ENCODE measurements around the gene RSPH9.

The RSPH9 gene

DNA sequence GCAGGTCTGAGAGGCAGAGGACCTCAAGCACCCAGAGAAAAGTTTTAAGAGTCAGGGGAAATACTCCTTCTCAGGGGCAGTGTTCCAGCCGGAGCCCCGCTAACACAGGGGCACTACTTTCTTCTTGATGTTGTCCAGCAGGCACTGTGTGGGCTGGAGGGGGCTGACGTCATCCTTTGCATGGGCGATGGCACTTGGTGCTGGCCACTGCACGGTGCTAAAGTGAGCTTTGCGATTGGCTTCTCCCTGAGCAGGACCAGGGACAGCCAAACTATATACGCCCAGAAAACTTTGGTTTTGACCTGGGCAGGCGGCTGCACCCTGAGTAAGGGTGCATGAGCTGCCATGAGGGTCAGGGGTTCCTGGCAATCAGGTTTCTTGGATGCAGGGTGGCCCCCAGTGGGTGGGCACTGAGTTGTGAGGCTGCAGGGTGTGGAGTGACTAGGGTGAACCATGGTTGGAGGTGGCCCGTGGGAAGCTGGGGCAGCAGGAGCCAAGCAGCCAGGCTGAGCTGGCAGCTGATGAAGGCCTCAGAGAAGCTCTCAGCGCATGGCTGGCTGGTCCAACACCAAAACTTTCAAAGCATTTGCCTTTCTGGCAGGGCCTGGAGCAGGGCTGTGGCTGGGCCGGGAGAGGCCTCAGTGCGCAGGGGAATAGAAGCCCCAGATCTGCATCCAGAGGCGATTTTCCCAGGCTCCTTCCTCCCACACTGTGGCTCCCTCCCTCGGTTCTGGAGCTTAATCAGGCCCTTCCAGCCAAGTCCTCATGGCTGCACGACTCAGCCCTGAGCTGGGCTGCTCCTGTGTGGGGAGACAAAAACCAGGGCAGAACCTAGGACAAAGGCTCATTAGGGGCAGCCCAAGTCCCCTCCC, 24.4 kb downstream of the RSPH9 start:
- DNase-seq = no peak

- no peak for DNase-seq
Observed at GRCh38 chr6:43669922-43670622, 25.2 kb downstream of the RSPH9 start.

GRCh38 chr6:43670623-43670986, 25.8 kb downstream of the RSPH9 start:
- no peak for DNase-seq

DNA sequence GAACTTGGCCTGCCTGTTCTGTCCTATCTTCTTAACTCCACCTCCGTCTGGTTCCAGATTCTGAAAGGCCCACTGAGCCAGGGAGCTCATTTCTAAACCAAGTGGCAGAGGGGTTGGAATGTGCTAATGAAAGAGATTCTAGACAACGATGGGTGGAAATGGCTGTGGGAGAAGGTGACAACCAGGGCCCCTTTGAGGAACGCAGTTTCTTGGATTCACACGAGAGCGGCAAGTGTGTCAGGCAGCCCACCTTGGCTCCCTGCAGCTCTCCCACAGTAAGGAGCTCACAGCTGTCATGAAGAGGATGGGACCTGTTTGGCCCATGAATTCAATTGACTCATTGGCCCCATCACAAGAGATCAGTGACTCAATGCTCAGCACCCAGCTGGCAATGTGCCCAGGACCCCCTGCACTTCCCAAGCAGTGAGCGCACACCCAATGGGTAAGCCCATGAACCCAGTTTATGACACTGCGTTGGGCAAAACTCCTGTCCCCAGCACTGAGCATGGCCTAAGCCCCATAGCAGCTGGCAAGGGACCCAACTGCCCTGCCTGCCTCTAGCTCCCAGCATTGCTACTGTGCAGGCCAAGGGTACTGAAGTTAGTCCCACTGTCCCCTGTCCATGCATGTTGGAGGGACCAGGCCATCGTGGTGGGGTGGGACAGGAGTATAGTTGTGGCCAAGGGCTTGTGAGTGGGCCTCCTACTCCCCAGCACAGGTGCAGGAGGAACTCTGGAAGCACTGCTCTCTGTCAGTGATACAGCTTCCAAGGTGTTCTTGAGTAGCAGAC, 26.4 kb downstream of the RSPH9 start:
- no peak for DNase-seq

DNA sequence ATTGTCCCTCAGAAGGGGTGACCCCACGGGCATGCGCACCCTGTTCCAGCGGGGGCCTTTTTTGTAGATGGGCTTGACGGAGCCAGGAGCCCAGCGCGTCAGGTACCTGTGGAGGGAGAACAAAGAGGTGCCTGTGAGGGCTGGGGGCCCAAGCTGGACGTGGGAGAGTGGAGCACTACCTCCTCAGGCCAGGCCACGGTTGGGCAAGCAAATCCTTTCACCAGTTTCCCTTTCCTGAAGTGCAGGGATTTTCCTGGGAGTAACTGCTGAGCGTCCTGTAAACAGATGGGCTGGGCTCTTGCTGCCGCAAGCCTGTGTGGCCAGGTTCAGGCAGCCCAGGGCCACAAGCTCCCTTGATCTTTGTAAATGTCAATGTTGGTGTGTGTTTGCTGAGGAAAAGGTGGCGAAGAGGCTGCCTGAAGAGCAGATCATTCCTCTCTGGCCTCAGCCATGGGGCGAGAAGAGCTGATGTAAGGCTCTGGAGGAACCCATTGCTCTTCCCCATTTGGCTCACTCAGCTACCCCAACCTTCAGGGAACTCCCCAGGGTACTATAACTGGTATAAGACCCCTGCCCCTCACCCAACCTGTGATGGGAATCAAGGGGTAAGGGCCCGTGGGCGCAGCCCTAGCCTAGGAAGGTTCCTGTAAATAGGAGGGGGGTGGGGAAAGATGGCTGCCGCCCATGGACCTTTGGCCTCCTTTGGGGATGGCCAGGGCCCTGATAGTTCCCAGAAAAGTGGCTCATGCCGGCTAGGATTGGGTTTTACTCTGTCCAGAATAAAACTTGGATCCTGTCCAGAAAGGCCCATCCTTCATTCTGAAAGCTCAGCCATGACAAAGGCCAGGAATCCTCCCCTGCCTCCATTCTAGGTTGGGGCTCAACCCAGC, 27.2 kb downstream of the RSPH9 start:
- DNase-seq = no peak

GRCh38 chr6:43673444-43674084, 28.7 kb downstream of the RSPH9 start:
- no peak for DNase-seq

DNA sequence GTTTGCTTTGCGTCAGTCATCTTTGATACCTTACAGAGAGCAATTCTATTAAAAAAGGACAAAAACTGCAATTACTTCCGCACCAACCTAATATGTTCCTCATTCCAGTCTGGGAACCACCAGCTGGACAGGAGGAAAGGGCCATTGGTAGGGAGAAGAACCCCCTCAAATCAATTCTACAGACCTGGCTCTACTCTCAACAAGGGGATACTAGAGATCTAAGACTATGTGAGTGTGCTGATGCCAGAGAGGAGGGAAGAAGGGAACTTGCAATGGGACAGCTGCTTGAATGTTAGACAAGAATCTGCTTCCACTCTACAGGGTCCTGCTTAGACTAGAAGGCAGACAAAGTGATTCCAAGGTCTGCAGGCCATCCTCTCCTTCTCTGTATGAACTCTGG, 29.5 kb downstream of the RSPH9 start:
- no peak for DNase-seq

DNA sequence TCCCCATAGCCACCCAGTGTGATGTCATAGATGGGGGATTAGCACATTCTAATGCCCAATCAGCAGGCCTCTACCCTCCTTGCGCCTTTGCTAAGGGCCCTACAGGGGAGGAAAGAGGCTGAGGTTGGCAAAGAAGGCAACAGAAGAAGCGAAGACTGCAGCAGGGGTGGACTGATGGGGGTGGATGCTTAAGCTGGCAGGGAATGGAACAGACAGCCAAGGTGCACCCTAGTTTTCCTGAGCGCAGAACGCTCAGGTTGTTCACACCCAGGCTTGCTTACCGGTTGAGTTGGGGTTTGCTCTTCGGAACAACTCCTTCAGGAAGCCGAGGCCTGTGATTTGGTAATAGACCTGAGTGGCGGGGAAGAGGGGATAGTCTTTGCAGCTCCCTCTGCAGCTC, 30.1 kb downstream of the RSPH9 start:
- no peak for DNase-seq

GRCh38 chr6:43676962-43677606, 32.2 kb downstream of the RSPH9 start:
- no peak for DNase-seq

DNA sequence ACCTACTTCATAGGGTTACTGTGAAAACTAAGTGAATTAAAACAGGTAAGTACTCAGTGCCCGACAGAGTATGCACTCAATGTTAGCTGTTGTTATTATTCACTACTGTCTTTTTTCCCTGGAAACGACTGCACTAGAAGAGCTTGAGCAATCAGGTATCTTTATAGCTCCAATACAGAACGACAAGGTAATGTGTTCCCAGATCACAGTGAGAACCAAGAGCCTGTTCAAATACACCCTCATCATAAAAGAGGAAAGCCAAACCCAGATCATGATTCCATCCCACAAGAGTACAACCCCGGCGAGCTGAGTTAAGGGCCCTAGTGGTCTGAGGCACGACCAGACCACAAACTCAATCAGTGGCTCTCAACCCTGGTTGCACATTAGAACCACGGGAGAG, 32.9 kb downstream of the RSPH9 start:
- no peak for DNase-seq

DNA sequence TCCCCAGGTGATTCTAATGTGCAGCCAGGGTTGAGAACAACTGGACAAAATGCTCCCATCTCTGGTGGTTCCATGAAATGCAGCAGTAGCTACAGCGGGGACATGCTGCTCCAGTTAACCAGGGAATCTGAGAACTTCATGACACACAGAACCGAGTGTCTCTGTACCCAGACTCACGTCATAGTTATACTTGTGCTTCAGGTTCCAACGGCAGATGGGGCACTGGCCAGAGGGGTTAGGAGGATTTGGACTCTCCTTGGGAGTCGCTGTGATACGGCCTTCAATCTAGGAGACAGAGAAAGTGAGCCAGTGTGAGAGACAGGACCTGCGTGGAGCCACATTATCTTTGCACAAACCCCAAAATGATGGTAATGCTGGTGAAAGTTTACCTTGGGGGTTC, 33.5 kb downstream of the RSPH9 start:
- no peak for DNase-seq

DNA sequence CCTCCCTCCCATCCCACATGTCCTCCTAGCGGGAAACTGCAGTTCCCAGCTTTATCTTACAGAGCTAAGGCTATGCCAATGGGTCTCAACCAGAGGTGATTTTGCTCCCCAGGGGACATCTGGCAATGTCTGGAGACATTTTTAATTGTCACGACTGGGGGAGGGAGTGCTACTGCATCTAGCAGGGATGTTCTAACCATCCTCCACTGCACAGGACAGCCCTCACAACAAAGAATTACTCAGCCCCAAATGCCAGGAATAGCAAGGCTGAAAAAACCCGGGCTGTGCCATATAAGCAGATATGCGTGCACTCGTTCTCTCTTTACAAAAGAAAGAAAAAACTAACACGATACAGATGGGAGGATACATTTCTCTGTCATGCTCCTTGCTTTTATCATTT, 34.2 kb downstream of the RSPH9 start:
- DNase-seq = no peak

DNA sequence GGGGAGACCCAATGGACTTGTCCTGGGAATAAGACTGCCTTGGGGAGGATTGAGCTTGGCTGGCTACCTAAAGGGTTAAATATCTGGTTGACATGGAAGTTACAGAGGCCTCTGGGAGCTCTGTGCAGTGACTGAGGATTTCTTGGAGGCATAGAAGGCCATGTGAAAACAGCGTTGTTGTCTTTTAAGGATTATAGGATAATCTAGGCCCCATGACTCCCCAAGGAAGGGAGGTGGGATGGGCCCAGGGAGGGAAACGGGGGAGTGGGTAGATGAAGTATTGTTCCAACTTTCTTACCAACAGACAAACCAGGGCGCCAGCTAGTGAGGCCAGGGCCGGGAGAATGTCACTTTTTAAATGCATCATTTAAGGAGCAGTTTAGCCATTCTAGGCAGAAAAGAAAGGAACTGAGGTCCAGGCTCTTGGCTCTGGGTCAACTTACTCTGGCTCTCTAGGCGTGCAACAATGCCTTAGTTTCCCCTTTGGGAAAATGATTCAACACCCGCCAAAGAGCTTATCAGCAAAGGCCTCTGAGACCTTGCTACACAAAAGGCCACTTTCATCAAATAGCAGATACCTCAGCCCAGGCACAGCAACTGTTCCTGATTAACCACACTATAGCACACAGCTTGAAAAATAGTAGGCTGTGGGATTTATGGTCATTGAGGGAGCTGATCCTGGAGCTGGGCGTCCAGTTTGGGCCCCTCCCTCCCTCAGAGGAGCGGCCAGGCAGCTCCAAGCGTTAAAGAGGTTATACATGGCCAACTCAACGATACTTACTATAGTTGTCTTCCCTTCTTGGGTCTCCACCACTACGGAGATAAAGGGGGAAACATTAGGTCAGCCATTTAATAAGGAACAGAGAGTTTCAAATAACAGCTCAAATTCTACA, 35.7 kb downstream of the RSPH9 start:
- no peak for DNase-seq

- no peak for DNase-seq
Observed at GRCh38 chr6:43681303-43681702, 36.5 kb downstream of the RSPH9 start.

DNA sequence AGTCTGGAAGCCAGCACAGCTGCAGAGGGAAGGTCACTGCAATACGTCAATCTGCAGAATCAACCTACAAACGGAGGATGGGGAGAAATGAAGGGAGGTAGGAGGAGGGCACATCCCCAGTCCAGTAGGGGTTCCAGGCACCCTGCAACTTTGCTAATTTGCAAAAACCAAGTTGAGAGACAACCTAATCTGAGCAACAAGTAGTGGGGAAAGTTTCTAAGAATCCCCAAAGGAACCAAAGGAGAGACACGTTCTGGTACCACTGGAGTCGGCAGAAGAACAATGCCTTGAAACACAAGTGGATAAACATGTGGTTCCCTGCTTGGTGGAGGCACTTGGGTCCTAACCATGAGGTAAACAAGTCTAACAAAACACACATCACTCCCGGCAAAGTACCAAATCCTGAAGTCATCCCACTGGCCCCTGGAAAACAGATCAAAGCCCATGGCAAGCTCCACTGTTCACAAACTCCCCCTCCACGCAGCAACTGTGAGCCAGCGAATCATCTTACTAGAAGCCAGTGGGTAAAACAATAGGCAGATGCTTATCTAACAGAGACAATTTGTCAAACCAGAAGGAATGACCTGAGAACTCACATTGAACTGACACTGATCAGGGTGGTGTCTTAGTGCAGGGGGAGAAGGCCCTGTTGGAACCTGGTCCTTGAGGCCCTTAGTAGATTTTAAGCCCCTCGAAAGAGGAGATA, 38.0 kb downstream of the RSPH9 start:
- no peak for DNase-seq

GRCh38 chr6:43683708-43684455, 39.0 kb downstream of the RSPH9 start:
- DNase-seq = peak; percentile 13

GRCh38 chr6:43687079-43687436, 42.2 kb downstream of the RSPH9 start:
- no peak for DNase-seq

DNA sequence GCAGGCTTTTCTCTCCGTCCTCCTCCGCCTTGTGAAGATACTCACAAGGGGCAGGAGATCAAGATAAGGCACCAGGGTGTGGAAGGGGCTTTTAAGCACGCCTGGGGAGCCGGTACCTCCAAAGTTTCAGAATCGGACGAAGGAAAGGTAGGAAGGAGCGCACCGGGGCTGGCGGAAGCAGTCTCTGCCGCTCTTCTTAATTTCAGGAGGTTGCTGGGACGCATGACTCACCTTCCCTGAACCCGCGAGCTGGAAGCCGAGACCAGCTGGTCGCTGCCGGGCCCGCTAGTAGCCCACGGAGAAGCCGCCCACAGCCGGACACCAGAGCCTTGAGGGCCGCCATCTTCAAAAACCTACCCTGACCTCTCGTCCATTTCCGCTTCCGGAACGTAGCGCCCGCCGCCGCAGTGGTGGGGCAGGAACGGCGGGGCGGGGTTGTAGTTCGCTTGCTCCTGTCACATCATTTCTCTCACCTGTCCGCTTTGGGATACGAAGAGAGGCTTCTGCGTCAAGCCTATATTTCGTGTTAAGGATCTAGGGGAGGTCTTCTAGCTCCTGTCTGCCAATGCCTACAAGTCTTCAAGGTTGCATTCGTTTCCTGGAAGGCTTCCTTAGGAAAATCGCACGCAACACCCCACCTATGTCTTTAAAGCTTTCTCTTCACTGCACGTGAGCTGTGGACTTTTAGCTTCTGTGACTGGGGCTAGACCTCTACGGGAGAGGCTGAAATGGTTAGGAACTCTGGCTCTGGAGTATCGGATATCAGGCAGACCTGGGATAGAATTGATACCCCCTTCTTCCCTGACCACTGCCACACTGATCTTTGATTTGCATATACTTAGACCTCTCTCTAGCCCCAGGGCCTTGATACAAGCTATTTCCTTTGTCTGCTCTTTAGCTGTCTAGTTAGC, 42.9 kb downstream of the RSPH9 start, which contains the start of gene MRPS18A:
Gene MRPS18A (minus strand): TSS at position 355 of the 911 bp plus-strand sequence. CDS start 12 bp downstream, at position 343.
- DNase-seq = no peak
